Activated naive CD8-positive, alpha-beta T cell treated with anti-CD3 and anti-CD28 coated beads, Interleukin-2, amount 10 ng/mL, durations not matched to agents 7 days and 5 days (primary cell): ENCODE results near the gene TBC1D2. TPM values are rescaled to one million over a fixed set of nuclear protein-coding genes. Genes with fewer than 3 reads are reported as not detected.

Experiments used
- ATAC-seq: fragments of 150-1000 bp; cut with Tn5 transposase; one replicate; pipeline ENCODE4 v1.10.0; 2021; ENCODE audit warnings: low read depth, moderate library complexity
- POLR2A ChIA-PET: fragments of 350-600 bp; sonication (Branson Sonifier 250); formaldehyde crosslinking; loops from one replicate; lab custom pipeline; 2021; ENCODE audit warnings: antibody characterized with exemption; lab: Charles Lee
- DNase-seq: peaks from one replicate; pipeline ENCODE4 v3.0.0; 2021
- H3K27ac Mint-ChIP-seq: one replicate; pipeline ENCODE4 v1.8.0; 2022; ENCODE audit warnings: mild to moderate bottlenecking, mixed read lengths
- H3K27me3 Mint-ChIP-seq: one replicate; pipeline ENCODE4 v1.8.0; 2022; ENCODE audit warnings: mild to moderate bottlenecking, moderate library complexity, mixed read lengths
- H3K36me3 Mint-ChIP-seq: one replicate; pipeline ENCODE4 v1.8.0; 2021; ENCODE audit warnings: mild to moderate bottlenecking, mixed read lengths
- H3K4me1 Mint-ChIP-seq: one replicate; pipeline ENCODE4 v1.8.0; 2021; ENCODE audit warnings: mixed read lengths
- H3K4me3 Mint-ChIP-seq: one replicate; pipeline ENCODE4 v1.8.0; 2022; ENCODE audit warnings: mild to moderate bottlenecking, moderate library complexity, mixed read lengths
- H3K9me3 Mint-ChIP-seq: one replicate; pipeline ENCODE4 v1.8.0; 2021; ENCODE audit warnings: mixed read lengths
- total RNA-seq, 2 experiments: library from RNA; stranded (reverse); gene quantifications; one replicate each; pipeline ENCODE4 v1.2.3, GENCODE V29; 2021

The TBC1D2 gene
- total RNA-seq, 2 experiments from 2014 or later: 6.4 to 6.8 TPM

- peaks cover 1% of the 10 kb centered on the region for H3K36me3 Mint-ChIP-seq
- no peaks in the 10 kb centered on the region for H3K9me3 Mint-ChIP-seq
- ATAC-seq (no peak), DNase-seq (no peak)
- H3K4me3 Mint-ChIP-seq: no peak overlapping the region
- no peaks in the 10 kb centered on the region for H3K27me3 Mint-ChIP-seq
- POLR2A ChIA-PET: no interaction called here
- H3K4me1 Mint-ChIP-seq: peaks cover 18% of the 10 kb centered on the region
- no peak overlapping the region for H3K27ac Mint-ChIP-seq
Measured at GRCh38 chr9:98171176-98171925, 84.1 kb downstream of the TBC1D2 start.

GRCh38 chr9:98168941-98169488, 86.4 kb downstream of the TBC1D2 start:
- peak; percentile 63 for ATAC-seq
- H3K4me1 Mint-ChIP-seq: peaks cover 24% of the 10 kb centered on the region
- no peak for DNase-seq
- POLR2A ChIA-PET: no interaction called here
- H3K4me3 Mint-ChIP-seq: peak overlapping the region; percentile 22
- H3K9me3 Mint-ChIP-seq: no peaks in the 10 kb centered on the region
- H3K27ac Mint-ChIP-seq: peak overlapping the region; percentile 72
- no peaks in the 10 kb centered on the region for H3K27me3 Mint-ChIP-seq
- peaks cover 4% of the 10 kb centered on the region for H3K36me3 Mint-ChIP-seq

- H3K27me3 Mint-ChIP-seq: no peaks in the 10 kb centered on the region
Measured at GRCh38 chr9:98168153-98168780, 87.2 kb downstream of the TBC1D2 start.

GRCh38 chr9:98164912-98165311, 90.5 kb downstream of the TBC1D2 start:
- ATAC-seq: no peak
- no peaks in the 10 kb centered on the region for H3K9me3 Mint-ChIP-seq
- H3K4me3 Mint-ChIP-seq: no peak overlapping the region
- H3K27ac Mint-ChIP-seq: no peak overlapping the region
- H3K36me3 Mint-ChIP-seq: peaks cover 4% of the 10 kb centered on the region
- H3K27me3 Mint-ChIP-seq: no peaks in the 10 kb centered on the region
- peaks cover 22% of the 10 kb centered on the region for H3K4me1 Mint-ChIP-seq
- POLR2A ChIA-PET: no interaction called here
- no peak for DNase-seq

More at GRCh38 chr9:98168153-98168780, 87.2 kb downstream of the TBC1D2 start:
- H3K4me1 Mint-ChIP-seq: peaks cover 28% of the 10 kb centered on the region
- DNase-seq: no peak
- peaks cover 4% of the 10 kb centered on the region for H3K36me3 Mint-ChIP-seq
- POLR2A ChIA-PET: no interaction called here
- no peak overlapping the region for H3K4me3 Mint-ChIP-seq
- H3K9me3 Mint-ChIP-seq: no peaks in the 10 kb centered on the region
- no peak overlapping the region for H3K27ac Mint-ChIP-seq
- ATAC-seq: no peak

GRCh38 chr9:98162613-98163012, 92.8 kb downstream of the TBC1D2 start:
- no peaks in the 10 kb centered on the region for H3K9me3 Mint-ChIP-seq
- POLR2A ChIA-PET: no interaction called here
- H3K36me3 Mint-ChIP-seq: peaks cover 4% of the 10 kb centered on the region
- no peak overlapping the region for H3K4me3 Mint-ChIP-seq
- no peak overlapping the region for H3K27ac Mint-ChIP-seq
- no peak for DNase-seq
- no peak for ATAC-seq
- H3K27me3 Mint-ChIP-seq: no peaks in the 10 kb centered on the region
- peaks cover 17% of the 10 kb centered on the region for H3K4me1 Mint-ChIP-seq

- POLR2A ChIA-PET: no interaction called here
- ATAC-seq (no peak), DNase-seq (no peak)
- Mint-ChIP-seq H3K36me3 (peaks cover 6% of the 10 kb centered on the region), H3K4me1 (peaks cover 17% of the 10 kb centered on the region), H3K27me3 (no peaks in the 10 kb centered on the region), H3K9me3 (no peaks in the 10 kb centered on the region), H3K27ac (peak overlapping the region; percentile 30), H3K4me3 (no peak overlapping the region)
Measured at GRCh38 chr9:98161851-98162250, 93.6 kb downstream of the TBC1D2 start.

GRCh38 chr9:98159790-98160189, 95.7 kb downstream of the TBC1D2 start:
- Mint-ChIP-seq H3K27ac (no peak overlapping the region), H3K27me3 (no peaks in the 10 kb centered on the region), H3K9me3 (no peaks in the 10 kb centered on the region), H3K4me1 (peaks cover 14% of the 10 kb centered on the region), H3K4me3 (no peak overlapping the region), H3K36me3 (peaks cover 7% of the 10 kb centered on the region)
- no peak for ATAC-seq
- POLR2A ChIA-PET: no interaction called here
- DNase-seq: no peak

- peaks cover 7% of the 10 kb centered on the region for H3K36me3 Mint-ChIP-seq
- POLR2A ChIA-PET: no interaction called here
- peak overlapping the region; percentile 35 for H3K27ac Mint-ChIP-seq
- H3K4me3 Mint-ChIP-seq: no peak overlapping the region
- no peaks in the 10 kb centered on the region for H3K9me3 Mint-ChIP-seq
- DNase-seq (no peak), ATAC-seq (no peak)
- H3K27me3 Mint-ChIP-seq: no peaks in the 10 kb centered on the region
- peaks cover 13% of the 10 kb centered on the region for H3K4me1 Mint-ChIP-seq
Measured at GRCh38 chr9:98159301-98159700, 96.1 kb downstream of the TBC1D2 start.

GRCh38 chr9:98158071-98158831, 97.2 kb downstream of the TBC1D2 start:
- ATAC-seq (peak; percentile 81), DNase-seq (no peak)
- no peaks in the 10 kb centered on the region for H3K27me3 Mint-ChIP-seq
- no peak overlapping the region for H3K4me3 Mint-ChIP-seq
- peak overlapping the region; percentile 12 for H3K27ac Mint-ChIP-seq
- peaks cover 6% of the 10 kb centered on the region for H3K4me1 Mint-ChIP-seq
- no peaks in the 10 kb centered on the region for H3K9me3 Mint-ChIP-seq
- POLR2A ChIA-PET: interaction anchor here (0.5 kb wide), 1 partner anchor 14 kb away, joined by 5 read pairs; no protein-coding TSS in a partner anchor
- peaks cover 7% of the 10 kb centered on the region for H3K36me3 Mint-ChIP-seq

GRCh38 chr9:98157372-98157771, 98.1 kb downstream of the TBC1D2 start:
- H3K36me3 Mint-ChIP-seq: peaks cover 7% of the 10 kb centered on the region

GRCh38 chr9:98154678-98155077, 100.8 kb downstream of the TBC1D2 start:
- no peak for DNase-seq
- no peaks in the 10 kb centered on the region for H3K27me3 Mint-ChIP-seq

More at GRCh38 chr9:98157372-98157771, 98.1 kb downstream of the TBC1D2 start:
- no peaks in the 10 kb centered on the region for H3K9me3 Mint-ChIP-seq
- no peak for ATAC-seq
- no peaks in the 10 kb centered on the region for H3K27me3 Mint-ChIP-seq
- peaks cover 6% of the 10 kb centered on the region for H3K4me1 Mint-ChIP-seq
- H3K27ac Mint-ChIP-seq: no peak overlapping the region
- H3K4me3 Mint-ChIP-seq: no peak overlapping the region
- no peak for DNase-seq
- POLR2A ChIA-PET: no interaction called here

GRCh38 chr9:98152526-98152925, 102.9 kb downstream of the TBC1D2 start:
- Mint-ChIP-seq H3K4me3 (no peak overlapping the region), H3K27ac (no peak overlapping the region), H3K27me3 (no peaks in the 10 kb centered on the region), H3K4me1 (peaks cover 3% of the 10 kb centered on the region), H3K9me3 (no peaks in the 10 kb centered on the region), H3K36me3 (peaks cover 5% of the 10 kb centered on the region)
- POLR2A ChIA-PET: no interaction called here
- ATAC-seq (no peak), DNase-seq (no peak)

More at GRCh38 chr9:98154678-98155077, 100.8 kb downstream of the TBC1D2 start:
- no peak overlapping the region for H3K27ac Mint-ChIP-seq
- POLR2A ChIA-PET: no interaction called here
- H3K36me3 Mint-ChIP-seq: peaks cover 5% of the 10 kb centered on the region
- H3K4me1 Mint-ChIP-seq: peaks cover 9% of the 10 kb centered on the region
- H3K9me3 Mint-ChIP-seq: no peaks in the 10 kb centered on the region
- ATAC-seq: no peak
- H3K4me3 Mint-ChIP-seq: no peak overlapping the region

- H3K27ac Mint-ChIP-seq: no peak overlapping the region
- DNase-seq: no peak
- no peaks in the 10 kb centered on the region for H3K27me3 Mint-ChIP-seq
- POLR2A ChIA-PET: no interaction called here
- ATAC-seq: no peak
- H3K36me3 Mint-ChIP-seq: peaks cover under 1% of the 10 kb centered on the region
- H3K9me3 Mint-ChIP-seq: no peaks in the 10 kb centered on the region
- H3K4me3 Mint-ChIP-seq: no peak overlapping the region
- peaks cover 3% of the 10 kb centered on the region for H3K4me1 Mint-ChIP-seq
Measured at GRCh38 chr9:98150721-98151120, 104.7 kb downstream of the TBC1D2 start.
